ENCODE data around the gene GLIS1. TPM values are rescaled to one million over a fixed set of nuclear protein-coding genes. Genes with fewer than 3 reads are reported as not detected.
"Not testable (repeated sequence)": the region's sequence is repeated elsewhere in the genome, so short reads cannot be mapped to it uniquely, and the experiment has no call there.

GLIS1 gene
- 0.20 TPM for total RNA-seq

DNA sequence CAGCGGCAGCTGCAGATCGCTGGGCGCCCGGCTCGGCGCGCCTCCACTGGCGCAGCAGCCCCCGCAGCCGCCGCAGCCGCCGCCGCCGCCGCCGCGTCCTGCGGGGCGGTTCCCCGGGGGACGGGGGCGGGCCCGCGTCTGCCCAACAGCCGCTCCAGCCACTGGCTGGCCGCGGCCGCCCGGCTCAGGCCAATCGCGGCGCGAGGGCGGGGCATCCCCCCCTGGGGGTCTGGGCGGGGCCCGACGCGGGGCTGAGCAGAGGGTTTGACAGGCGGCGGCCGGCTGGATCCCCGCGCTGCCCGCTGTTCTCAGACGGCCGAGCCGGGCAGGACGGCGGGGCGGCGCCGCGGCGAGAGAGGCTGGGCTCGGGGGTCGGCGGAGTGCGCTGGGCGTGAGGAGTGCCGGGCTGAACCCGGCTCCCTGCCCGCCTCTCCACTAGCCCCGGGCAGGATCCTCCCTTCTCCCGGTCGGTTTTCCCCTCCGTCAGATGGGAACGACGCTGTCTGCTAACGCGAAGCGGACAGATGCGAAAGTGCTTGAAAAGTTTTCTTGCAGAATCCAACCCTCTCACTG, at the start of gene GLIS1:
Gene GLIS1 (minus strand): TSS at position 56 of the 573 bp plus-strand sequence. CDS start 1,100 bp downstream, outside the sequence.
- ATAC-seq: peak; percentile 90

DNA sequence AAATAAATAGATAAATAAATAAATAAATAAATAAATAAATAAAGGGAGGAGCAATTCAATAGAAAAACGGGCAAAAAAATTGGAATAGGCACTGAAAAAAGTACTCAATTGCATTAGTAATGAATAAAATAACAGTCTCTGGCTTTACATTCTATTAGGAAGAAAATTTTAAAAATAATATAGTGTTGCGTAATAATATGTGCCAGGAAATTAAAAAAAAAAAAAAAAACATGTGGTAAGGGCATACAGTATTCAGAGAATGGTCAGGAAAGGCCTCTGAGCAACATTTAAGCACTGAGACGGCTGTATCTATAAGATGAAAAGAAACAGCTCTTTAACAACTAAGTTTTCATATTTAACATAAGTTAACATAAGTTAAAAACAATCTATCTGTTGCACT, 48.7 kb upstream of the GLIS1 start:
- no peak for ATAC-seq

DNA sequence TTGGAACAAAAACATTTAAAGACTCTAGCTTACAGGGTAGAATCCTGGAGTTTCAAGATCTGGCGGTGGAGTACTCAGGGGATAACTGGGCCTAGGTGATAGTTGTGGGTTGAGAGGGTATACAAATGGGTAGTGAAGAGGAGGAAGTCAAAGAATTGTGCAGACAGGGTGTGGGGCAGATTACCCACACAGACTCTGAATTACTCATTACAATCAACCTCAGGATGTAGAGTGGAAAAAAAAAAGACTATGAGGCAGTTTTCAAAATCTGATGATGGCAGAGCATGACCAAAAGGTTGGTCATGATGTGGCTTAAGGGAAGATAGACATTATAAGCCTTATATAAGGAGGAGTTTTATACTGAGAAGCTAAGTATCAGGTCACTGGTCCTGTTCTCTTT, 44.1 kb upstream of the GLIS1 start:
- ATAC-seq: no peak

DNA sequence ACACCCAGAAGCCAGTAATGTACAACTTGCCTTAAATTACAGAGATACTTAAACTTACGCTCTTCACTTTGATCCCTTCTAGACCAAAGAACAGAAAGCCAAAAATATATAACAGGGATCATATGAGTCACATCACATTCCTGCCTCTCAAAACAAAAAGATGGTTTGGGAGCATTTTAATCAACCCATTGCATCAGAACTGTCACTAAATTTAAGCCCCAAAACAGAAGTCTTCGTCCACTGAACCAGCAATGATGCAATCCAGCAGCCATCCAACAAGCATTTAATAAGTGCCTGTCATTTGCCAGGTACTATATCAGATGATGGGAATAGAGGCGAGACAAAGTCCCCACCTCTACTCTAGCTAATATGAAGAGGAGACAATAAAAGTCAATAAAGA, 42.7 kb upstream of the GLIS1 start:
- ATAC-seq: no peak

DNA sequence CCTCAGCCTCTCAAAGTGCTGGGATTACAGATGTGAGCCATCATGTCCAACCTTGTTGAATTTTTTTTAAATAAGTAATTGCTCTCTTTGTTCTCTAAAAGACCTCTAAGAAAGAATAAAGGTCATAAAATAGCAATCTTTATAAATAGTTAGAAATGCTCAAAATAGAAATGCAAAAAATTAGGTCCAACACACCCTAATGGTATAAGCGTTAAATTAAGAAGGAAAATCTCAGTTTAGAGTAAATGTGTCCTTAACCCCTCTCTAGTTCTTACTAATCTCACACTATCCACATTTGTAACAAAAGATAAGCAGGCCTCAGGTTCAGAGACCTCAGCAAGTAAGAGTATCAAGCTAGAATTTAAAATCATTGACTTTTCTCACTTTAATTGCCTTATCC, 38.3 kb upstream of the GLIS1 start:
- no peak for ATAC-seq

DNA sequence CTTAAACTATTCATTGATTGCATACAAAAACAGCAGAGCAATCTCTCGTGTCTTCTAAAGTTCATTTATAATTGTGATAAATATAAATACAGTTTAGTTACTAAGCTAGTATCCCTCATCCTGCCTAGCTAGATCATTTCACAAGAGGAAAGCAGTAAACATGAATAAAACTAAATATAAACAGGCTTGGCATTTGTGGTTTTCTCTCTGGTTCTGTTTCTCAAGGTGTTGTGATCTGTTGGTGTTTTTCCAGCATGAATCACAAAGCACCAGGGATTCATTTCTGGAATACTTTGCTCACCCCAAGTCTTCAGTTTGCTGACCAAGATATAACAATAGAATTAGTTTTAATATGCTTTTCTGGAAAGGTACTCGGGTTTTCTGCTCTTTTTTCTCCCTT, 32.7 kb upstream of the GLIS1 start:
- no peak for ATAC-seq

DNA sequence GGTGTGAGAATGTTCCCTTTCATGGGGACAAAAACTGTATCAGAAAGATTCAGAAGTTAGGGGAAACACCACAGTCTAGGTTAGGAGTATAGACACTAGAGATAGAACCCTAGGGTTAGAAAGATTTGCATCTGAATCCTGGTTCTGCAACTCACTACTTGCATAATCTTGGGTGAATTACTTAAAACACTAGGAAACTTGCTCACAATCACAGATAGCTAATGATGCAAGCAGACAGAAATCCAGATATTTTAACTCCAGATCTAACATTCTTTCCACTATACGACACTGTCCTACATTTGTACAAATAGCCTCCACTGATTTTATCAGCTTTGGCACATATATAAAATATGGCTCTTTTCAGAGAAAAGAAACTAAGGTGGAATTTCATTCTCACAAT, 30.8 kb upstream of the GLIS1 start:
- no peak for ATAC-seq

DNA sequence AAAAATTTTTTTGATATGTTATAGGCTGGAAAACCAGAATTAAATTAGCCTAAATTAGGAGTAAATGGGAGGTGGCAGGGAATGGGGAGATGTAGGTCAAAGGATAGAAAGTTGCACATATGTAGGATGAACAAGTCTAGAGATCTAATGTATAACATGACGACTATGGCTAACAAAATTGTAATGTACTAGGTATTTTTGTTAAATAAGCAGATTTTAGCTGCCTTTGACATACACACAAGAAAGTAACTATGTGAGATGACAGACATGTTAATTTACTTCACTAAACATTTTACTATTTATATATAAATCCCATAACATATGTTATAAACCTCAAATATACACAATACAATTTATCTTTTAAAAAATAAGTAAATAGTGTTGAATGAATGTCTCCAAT, 30.2 kb upstream of the GLIS1 start:
- no peak for ATAC-seq

DNA sequence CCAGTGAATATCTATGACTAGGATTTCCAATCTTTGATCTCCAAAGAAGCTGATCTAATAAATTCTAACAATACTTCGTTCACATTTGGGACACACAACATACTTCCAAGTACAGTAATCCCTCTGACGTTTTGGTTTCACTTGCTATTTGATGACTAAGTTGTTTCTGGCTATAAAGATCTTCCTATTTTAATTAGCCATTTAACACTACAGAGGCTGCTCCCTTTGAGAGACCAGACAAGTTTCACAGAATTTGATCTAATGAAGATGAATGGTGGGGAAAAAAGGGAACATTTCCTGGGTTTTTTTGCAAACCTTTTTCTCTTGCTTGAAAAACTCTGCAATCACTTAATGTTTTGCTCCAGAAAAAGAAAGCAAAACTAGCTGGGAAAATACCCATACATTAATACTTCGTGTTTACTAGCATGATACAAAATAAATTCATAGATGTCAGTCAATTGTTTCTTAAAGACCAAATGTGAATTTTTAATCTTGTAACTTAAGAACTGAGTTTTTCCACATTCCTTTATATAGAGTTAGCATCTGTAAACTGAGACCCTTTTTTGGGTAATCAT, 28.0 kb upstream of the GLIS1 start:
- no peak for ATAC-seq

DNA sequence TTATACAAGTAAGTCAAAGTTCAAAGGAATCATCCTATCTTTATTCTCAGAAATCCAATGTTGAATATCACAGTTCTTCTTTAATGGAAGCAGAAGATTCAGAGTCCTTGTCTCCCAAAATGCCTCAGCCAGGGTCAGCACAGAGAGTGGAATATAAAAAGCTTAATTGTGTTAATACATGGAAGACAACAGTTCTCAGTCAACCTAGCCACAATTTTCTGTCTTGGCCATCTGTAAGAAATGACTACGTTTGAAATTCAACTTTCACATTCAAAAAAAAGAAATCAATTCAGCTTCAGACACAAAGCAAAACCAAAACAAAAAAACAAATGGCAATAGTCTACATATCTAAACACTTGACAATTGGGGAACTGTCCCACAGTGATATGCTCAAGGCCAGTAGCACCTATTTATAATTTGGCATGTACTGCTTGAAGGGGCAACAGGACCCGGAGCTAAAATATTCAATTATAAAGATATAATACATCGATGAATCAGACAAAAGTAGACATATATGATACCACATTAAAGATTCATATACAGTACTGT, 27.3 kb upstream of the GLIS1 start:
- ATAC-seq: no peak

DNA sequence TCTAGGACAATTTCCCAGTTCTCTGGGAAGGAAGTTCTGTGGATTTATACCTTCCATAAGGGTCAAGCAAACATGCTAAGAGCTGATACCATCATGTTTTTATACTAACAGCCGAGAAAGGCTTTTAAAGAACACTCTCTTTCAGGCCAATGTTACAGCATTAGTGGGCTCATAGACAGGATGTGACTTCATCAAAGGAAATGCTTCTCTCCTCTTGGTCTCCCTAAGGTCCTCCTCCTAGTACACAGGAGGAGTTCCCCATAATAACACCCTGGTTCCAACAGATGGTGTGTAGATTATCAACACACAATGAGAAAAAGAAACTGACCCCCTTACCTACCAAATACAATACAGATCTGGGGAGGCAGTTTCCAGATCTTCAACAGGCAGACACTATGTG, 26.7 kb upstream of the GLIS1 start:
- no peak for ATAC-seq

DNA sequence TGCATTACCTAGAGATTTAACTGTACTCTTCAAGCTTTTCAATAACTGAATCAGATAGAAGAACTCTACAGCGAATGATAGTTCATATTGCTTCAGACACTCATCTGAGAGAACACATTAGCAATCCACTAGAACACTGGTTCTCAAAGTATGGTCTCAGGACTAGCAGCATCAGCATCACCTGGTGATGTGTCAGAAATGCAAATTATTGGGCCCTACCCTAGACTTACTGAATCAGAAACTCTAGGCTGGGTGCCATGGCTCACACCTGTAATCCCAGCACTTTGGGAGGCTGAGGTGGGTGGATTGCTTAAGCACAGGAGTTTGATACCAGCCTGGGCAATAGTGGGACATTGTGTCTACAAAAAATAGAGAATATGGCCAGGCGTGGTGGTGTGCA, 24.9 kb upstream of the GLIS1 start:
- ATAC-seq: peak; percentile 89

DNA sequence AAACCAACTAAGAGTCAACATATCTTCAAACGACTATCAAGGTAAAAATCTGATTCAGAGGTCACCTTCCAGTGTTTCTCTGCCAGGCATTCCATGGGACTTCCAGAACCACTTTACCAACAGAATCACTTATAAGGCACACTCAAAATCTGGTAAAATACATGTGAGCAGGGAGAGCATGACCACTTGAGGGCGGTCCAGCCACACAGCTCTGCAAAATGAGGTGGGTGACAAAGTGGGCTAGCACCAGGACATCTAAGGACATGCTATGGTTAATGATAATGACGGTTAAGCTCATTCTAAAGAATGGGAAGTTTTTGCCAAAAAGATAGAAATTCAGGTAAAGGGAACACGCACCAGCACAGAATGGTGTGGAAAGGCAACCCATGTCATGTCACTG, 24.5 kb upstream of the GLIS1 start:
- no peak for ATAC-seq

DNA sequence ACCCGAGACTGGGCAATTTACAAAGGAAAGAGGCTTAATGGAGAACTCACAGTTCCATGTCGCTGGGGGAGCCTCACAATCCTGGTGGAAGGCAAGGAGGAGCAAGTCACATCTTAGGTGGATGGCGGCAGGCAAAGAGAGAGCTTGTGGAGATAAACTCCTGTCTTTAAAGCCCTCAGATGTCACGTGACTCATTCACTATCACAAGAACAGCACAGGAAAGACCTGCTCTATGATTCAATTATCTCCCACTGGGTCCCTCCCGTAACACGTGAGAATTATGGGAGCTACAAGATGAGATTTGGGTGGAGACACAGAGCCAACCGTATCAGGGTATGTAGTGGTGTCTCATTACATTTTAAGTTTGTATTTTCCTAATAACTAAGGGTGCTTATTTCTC, 21.5 kb upstream of the GLIS1 start:
- ATAC-seq: not testable (repeated sequence)

DNA sequence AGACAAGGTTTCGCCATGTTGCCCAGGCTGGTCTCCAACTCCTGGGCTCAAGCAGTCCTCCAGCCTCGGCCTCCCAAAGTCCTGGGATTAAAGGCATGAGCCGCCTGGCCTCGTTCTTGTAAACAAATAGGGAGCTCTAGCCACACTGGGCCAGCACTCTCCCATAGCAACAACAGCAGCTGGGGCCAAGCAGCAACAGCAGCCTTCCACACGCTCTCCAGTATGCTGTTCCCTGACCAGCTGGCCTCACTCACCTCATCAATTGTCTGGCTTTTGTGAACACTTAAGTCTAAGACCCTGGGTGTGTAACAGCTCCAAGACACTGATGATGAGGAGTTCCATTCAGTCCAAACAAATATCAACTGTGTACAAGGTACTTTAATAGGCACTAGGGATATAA, 16.9 kb upstream of the GLIS1 start:
- no peak for ATAC-seq

DNA sequence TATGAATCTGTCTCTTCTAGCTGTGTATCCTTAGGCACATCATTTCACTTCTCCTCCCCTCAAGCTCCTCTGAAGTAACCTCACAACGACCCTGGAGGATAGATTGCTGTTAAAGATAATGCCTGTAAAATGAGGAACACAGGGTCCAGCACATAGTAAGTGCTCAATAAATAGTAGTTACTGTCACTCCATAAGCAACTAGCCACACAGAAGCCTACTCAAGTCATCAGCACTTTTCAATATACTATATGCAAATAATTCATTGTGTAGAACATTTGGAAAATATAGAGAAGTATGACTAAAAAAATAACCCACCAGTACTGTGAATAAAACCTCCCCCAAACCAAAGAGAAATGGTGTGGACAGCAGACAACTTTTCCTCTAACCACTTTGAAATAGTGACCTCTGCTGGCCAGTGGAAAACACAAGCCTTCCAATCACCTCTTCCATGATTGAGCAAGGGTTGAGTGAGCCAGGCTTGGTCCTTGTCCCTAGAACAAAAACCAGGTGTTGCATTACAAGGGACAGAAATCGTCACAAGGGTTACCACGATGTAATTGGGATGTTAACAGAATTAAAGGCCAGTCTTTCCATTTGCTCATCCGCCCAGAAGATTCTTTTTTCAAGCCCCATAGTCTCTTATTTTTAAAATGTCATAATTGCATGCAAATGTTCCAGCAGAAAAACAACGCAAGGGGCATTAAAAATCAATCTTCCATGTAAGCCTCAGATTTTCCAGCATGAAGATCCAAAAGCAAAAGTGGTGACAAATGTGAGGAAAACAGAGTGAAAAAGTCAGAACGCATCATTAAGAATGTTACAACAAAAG, 15.7 kb upstream of the GLIS1 start:
- ATAC-seq: peak; percentile 59

DNA sequence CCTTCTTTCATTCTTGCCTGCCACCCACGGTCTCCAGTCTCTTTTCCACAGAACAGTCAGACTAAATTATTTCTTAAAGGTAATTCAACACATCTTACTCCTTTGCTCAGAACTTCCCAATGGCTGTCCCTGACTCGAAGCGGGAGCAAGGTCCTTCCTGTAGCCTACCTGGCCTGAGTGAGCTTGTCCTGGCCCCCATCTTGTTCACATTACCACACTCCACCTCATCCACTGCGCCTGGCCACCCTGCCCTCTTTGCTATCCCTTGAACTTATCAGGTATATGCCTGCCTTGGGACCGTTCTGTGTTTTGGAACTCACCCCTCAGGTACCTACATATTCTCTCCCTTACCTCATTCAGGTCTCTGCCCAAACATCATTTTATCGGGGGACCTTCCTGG, 13.3 kb upstream of the GLIS1 start:
- ATAC-seq: no peak

DNA sequence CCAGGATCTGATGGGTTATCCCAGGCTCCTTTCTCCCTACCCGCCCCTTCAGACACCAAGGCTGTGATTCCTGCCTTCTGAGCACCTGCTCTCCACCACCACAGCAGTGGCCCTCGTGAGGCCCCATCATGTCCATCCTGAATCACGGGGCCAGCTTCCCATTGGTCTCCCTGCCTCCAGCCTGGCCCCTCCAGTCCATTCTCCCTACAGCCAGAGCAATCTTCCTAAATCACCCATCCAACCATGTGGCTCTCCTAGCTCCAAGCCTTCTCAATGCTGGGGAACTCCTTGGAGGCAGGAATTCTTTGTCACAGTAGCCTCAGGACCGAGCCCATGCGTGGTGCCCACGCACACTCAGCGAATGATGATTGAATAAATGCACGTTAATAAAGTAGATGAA, 8.9 kb upstream of the GLIS1 start:
- ATAC-seq: no peak

DNA sequence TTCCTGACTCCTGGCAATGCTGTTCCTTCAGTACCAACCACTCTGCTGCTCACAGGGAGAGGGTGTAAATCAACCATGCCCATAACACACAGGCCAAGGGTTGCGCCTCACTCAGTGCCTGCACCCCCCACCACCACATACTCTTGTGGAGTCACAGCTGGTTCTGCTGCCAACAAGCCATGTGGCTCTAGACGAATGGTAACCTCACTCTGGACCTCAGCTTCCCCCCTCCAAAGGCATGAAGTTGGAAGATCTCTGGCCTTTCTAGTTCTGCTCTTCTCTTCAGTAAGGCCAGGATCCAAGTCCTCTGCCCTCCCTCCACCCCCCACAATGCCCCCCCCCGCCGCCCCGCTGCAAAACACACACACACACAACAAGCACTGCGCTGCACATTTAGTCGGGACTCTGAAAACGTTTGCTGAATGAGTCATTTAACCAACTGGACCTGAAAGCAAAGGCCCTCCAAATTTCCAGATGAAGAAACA, 1.7 kb upstream of the GLIS1 start:
- ATAC-seq: no peak

DNA sequence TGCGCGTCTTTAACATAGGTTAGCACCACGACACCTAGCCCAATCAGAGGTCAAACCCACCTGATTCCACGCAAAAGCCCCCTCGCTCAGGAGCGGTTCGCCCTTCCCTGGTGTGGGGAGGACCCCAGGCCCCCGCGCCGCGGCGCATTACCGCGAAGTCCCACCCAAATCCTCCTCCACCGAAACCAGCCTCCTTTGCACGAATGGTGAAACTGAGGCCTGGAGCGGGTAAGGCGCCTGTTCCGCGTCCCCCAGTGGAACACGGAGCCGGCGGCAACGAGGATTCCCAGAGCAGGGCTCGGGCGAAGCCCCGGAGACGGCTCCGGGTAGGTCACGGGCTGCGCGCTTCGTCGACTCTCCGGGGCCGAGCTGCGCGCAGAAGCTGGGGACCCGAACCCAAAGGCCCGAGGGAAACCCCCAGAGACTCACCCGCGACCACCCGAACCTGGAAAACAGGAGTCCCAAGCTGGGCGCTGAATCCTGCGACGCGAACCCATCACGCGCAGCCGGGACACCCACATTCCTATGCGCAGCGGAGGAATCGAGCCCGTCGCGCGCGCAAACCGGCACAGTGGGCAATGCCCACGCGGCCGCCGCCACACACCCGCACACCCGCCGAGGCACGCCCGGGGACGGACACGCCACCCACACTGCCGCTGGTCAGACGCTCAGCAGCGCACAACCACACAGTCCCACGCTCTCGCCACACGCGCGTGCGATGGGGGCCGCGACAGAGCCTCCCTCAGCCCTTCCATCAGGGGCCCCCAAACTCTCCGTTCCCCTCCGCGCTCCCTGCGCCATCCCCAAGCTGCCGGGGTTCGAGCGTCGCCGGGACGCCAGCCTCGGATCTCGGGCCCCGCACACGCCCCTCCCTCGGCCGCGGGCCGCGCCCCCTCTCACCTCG, 507 bp downstream of the GLIS1 start:
- peak; percentile 7 for ATAC-seq

DNA sequence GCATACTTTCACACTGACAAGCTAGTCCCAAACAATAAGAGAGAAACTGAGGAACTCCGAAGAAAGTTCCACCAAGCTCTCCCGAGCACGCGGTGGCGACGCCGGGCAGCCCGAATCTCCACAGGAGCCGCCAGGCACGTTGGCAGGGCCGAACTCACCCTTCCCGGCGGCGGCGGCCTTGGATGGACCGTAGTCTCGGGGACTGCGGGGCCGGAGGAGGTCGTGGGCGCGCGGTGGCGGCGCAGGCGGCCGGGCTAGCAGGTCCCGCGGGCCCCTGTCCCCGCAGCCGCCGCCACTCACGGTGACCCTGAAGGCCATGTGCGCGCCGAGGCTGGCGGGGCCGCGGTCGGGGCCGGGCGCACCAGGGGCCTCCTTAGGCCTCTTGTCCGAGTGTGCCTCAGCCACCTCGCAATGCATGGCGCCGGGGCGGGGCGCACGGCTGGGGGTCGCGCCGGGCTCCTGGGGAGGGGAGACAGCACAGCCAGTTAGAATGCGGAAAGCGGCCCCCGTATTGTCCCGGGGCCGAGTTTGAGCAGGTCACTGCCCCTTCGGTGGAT, 1.2 kb downstream of the GLIS1 start:
- no peak for ATAC-seq

DNA sequence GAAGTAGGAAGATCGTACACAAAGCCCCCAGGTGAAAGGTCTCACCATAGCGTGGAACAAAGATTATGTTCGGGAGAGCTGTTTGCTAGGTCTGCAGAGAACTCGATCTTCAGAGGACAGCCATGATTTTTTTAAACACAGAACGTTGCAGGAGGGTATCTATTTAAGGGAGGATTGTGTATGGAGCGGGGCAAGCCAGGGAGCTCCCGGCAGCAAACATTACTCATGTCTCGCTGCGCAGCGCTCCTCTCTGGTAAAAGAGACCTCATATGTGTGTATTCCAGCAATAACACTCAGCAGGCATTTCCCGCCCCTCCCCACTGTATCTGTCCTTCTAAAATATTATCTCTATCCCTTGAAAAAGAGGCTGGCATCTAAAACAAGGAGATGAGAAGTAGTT, 2.7 kb downstream of the GLIS1 start:
- ATAC-seq: no peak

Data from esophagus mucosa (tissue), 1 donor.